Mesendoderm (in vitro differentiated cells): ENCODE measurements around the gene MCUR1.
"Not testable (repeated sequence)": the region's sequence is repeated elsewhere in the genome, so short reads cannot be mapped to it uniquely, and the experiment has no call there.

Source experiments
- DNase-seq: peaks from one replicate; pipeline ENCODE4 v3.0.0; 2013
- H2AK5ac ChIP-seq: 2 replicates; pipeline ENCODE4 v1.6.1; 2013; ENCODE audit warnings: low read length, inconsistent platforms
- H2BK120ac ChIP-seq: 2 replicates; pipeline ENCODE4 v1.6.1; 2013; ENCODE audit warnings: low read depth, mild to moderate bottlenecking, low read length, moderate library complexity, mixed read lengths
- H2BK15ac ChIP-seq: replicated peaks from 2 replicates; pipeline ENCODE4 v1.6.1; 2013; ENCODE audit warnings: low read depth, mild to moderate bottlenecking, moderate library complexity
- H2BK5ac ChIP-seq: 2 replicates; pipeline ENCODE4 v1.6.1; 2013; ENCODE audit warnings: low read length, inconsistent platforms
- H3K18ac ChIP-seq: 2 replicates; pipeline ENCODE4 v1.6.1; 2013; ENCODE audit warnings: mild to moderate bottlenecking, low read length, mixed read lengths
- H3K23ac ChIP-seq: one replicate; pipeline ENCODE4 v1.6.1; 2013; ENCODE audit warnings: low read length
- H3K27ac ChIP-seq: 2 replicates; pipeline ENCODE4 v1.5.1; 2013; ENCODE audit warnings: low read depth, mild to moderate bottlenecking, inconsistent platforms, low read length, moderate library complexity
- H3K27me3 ChIP-seq: 2 replicates; pipeline ENCODE4 v1.6.1; 2013; ENCODE audit warnings: low read length, control low read depth, mild to moderate bottlenecking, inconsistent platforms; ENCODE audit not compliant: insufficient read depth, poor library complexity
- H3K36me3 ChIP-seq: 2 replicates; pipeline ENCODE4 v1.6.1; 2013; ENCODE audit warnings: low read length, inconsistent platforms; ENCODE audit not compliant: control insufficient read depth, insufficient read depth
- H3K4ac ChIP-seq: one replicate; pipeline ENCODE4 v1.6.1; 2013; ENCODE audit warnings: low read depth, mild to moderate bottlenecking, low read length, moderate library complexity
- H3K4me1 ChIP-seq: 2 replicates; pipeline ENCODE4 v1.6.1; 2013; ENCODE audit warnings: low read depth, low read length, inconsistent platforms; ENCODE audit not compliant: control insufficient read depth
- H3K4me2 ChIP-seq: 2 replicates; pipeline ENCODE4 v1.6.1; 2013; ENCODE audit warnings: low read length
- H3K4me3 ChIP-seq: 2 replicates; pipeline ENCODE4 v1.5.1; 2013; ENCODE audit warnings: mild to moderate bottlenecking, low read length
- H3K56ac ChIP-seq: one replicate; pipeline ENCODE4 v1.6.1; 2013; ENCODE audit warnings: low read length
- H3K79me1 ChIP-seq: 2 replicates; pipeline ENCODE4 v1.6.1; 2013; ENCODE audit warnings: low read length, inconsistent platforms
- H3K79me2 ChIP-seq: 2 replicates; pipeline ENCODE4 v1.6.1; 2013; ENCODE audit warnings: mild to moderate bottlenecking, low read length; ENCODE audit not compliant: control insufficient read depth, insufficient read depth
- H3K9ac ChIP-seq: 2 replicates; pipeline ENCODE4 v1.6.1; 2013; ENCODE audit warnings: low read length, inconsistent platforms
- H4K5ac ChIP-seq: one replicate; pipeline ENCODE4 v1.6.1; 2013; ENCODE audit warnings: low read length
- H4K8ac ChIP-seq: one replicate; pipeline ENCODE4 v1.6.1; 2013; ENCODE audit warnings: low read depth, mild to moderate bottlenecking, control low read depth, low read length, moderate library complexity
- WGBS: extraction: QIAGEN DNeasy Blood & Tissue Kit; methylation state at CpG from one replicate; pipeline ENCODE4 v1.1.7; 2013; ENCODE audit warnings: low lambda C conversion rate, missing lambda C conversion rate; ENCODE audit not compliant: insufficient coverage; ENCODE audit errors: extremely low coverage; 5-methylcytosine and 5-hydroxymethylcytosine counted together

MCUR1 gene

GRCh38 chr6:13832778-13833177, 18.4 kb upstream of the MCUR1 start:
- DNase-seq = no peak

GRCh38 chr6:13831615-13832014, 17.3 kb upstream of the MCUR1 start:
- Histone ChIP-seq H3K36me3 (no peaks in the 10 kb centered on the region), H3K23ac (no peak overlapping the region), H4K5ac (no peak overlapping the region), H3K9ac (no peak overlapping the region), H3K4me1 (no peaks in the 10 kb centered on the region), H3K79me2 (no peaks in the 10 kb centered on the region), H3K27me3 (no peaks in the 10 kb centered on the region), H2BK120ac (no peak overlapping the region), H3K56ac (no peak overlapping the region), H4K8ac (no peak overlapping the region), H3K4me3 (no peak overlapping the region), H3K18ac (no peak overlapping the region), H2BK15ac (no peak overlapping the region), H3K4ac (no peak overlapping the region), H2BK5ac (no peak overlapping the region), H3K4me2 (no peak overlapping the region), H2AK5ac (no peak overlapping the region), H3K79me1 (no peaks in the 10 kb centered on the region), H3K27ac (no peak overlapping the region)
- no peak for DNase-seq
- no CpG with 5 or more reads among the region's 7 CpGs for WGBS

More at GRCh38 chr6:13832778-13833177, 18.4 kb upstream of the MCUR1 start:
- no peak overlapping the region for H3K4me2 ChIP-seq
- no peak overlapping the region for H4K5ac ChIP-seq
- H3K4me1 ChIP-seq = no peaks in the 10 kb centered on the region
- H3K18ac ChIP-seq = no peak overlapping the region
- no peak overlapping the region for H2BK5ac ChIP-seq
- H3K4me3 ChIP-seq = no peak overlapping the region
- no peak overlapping the region for H3K9ac ChIP-seq
- H3K79me2 ChIP-seq = no peaks in the 10 kb centered on the region
- H2AK5ac ChIP-seq = no peak overlapping the region
- no peak overlapping the region for H2BK15ac ChIP-seq
- no peak overlapping the region for H3K4ac ChIP-seq
- no peak overlapping the region for H3K23ac ChIP-seq
- H2BK120ac ChIP-seq = no peak overlapping the region
- H3K27ac ChIP-seq = no peak overlapping the region
- WGBS = no CpG with 5 or more reads among the region's 1 CpG
- H3K27me3 ChIP-seq = no peaks in the 10 kb centered on the region
- H3K36me3 ChIP-seq = no peaks in the 10 kb centered on the region
- no peaks in the 10 kb centered on the region for H3K79me1 ChIP-seq
- no peak overlapping the region for H3K56ac ChIP-seq
- H4K8ac ChIP-seq = no peak overlapping the region

GRCh38 chr6:13830803-13831202, 16.4 kb upstream of the MCUR1 start:
- WGBS = no CpG with 5 or more reads among the region's 4 CpGs
- DNase-seq = no peak
- Histone ChIP-seq H3K4me1 (no peaks in the 10 kb centered on the region), H2BK15ac (no peak overlapping the region), H2BK120ac (no peak overlapping the region), H3K9ac (no peak overlapping the region), H3K4ac (no peak overlapping the region), H3K23ac (no peak overlapping the region), H3K4me2 (no peak overlapping the region), H2AK5ac (no peak overlapping the region), H3K18ac (no peak overlapping the region), H3K36me3 (no peaks in the 10 kb centered on the region), H3K79me2 (no peaks in the 10 kb centered on the region), H4K8ac (no peak overlapping the region), H3K4me3 (no peak overlapping the region), H3K56ac (no peak overlapping the region), H3K79me1 (no peaks in the 10 kb centered on the region), H2BK5ac (no peak overlapping the region), H4K5ac (no peak overlapping the region), H3K27me3 (no peaks in the 10 kb centered on the region), H3K27ac (no peak overlapping the region)

- not testable (repeated sequence) for H3K27ac ChIP-seq, H3K23ac ChIP-seq, H3K4me2 ChIP-seq, H3K4me3 ChIP-seq, H3K9ac ChIP-seq, H3K4ac ChIP-seq, H3K36me3 ChIP-seq, H4K8ac ChIP-seq, H4K5ac ChIP-seq, H3K56ac ChIP-seq, H3K27me3 ChIP-seq, H2BK15ac ChIP-seq, H2AK5ac ChIP-seq, DNase-seq, H2BK120ac ChIP-seq, H3K79me1 ChIP-seq, H3K4me1 ChIP-seq, H2BK5ac ChIP-seq, H3K79me2 ChIP-seq, H3K18ac ChIP-seq
- WGBS = no CpG with 5 or more reads among the region's 5 CpGs
These were observed 15.1 kb upstream of the MCUR1 start for GRCh38 chr6:13829419-13829818.

- not testable (repeated sequence) for H3K79me1 ChIP-seq, H3K4me3 ChIP-seq, H2BK5ac ChIP-seq, H3K23ac ChIP-seq, H3K9ac ChIP-seq, H2AK5ac ChIP-seq, H4K5ac ChIP-seq, H3K36me3 ChIP-seq, DNase-seq, H4K8ac ChIP-seq, H2BK120ac ChIP-seq, H3K27me3 ChIP-seq, H2BK15ac ChIP-seq, H3K79me2 ChIP-seq, H3K56ac ChIP-seq, H3K4me1 ChIP-seq, H3K4me2 ChIP-seq, H3K27ac ChIP-seq, H3K4ac ChIP-seq, H3K18ac ChIP-seq
- WGBS = no CpG with 5 or more reads among the region's 11 CpGs
These were observed 14.4 kb upstream of the MCUR1 start for GRCh38 chr6:13828656-13829301.

GRCh38 chr6:13827032-13827431, 12.7 kb upstream of the MCUR1 start:
- H3K79me1 ChIP-seq = no peaks in the 10 kb centered on the region
- H3K4me2 ChIP-seq = no peak overlapping the region
- H3K4me1 ChIP-seq = no peaks in the 10 kb centered on the region
- no peak overlapping the region for H2BK15ac ChIP-seq
- DNase-seq = no peak
- H3K18ac ChIP-seq = no peak overlapping the region
- no peak overlapping the region for H3K27ac ChIP-seq
- H4K8ac ChIP-seq = no peak overlapping the region
- no peak overlapping the region for H2AK5ac ChIP-seq
- H3K4ac ChIP-seq = no peak overlapping the region
- H3K56ac ChIP-seq = no peak overlapping the region
- H2BK5ac ChIP-seq = no peak overlapping the region
- no peak overlapping the region for H3K9ac ChIP-seq
- H3K36me3 ChIP-seq = no peaks in the 10 kb centered on the region
- H4K5ac ChIP-seq = no peak overlapping the region
- no peak overlapping the region for H3K4me3 ChIP-seq
- H3K23ac ChIP-seq = no peak overlapping the region
- H3K79me2 ChIP-seq = no peaks in the 10 kb centered on the region
- WGBS = no CpG with 5 or more reads among the region's 2 CpGs
- H3K27me3 ChIP-seq = no peaks in the 10 kb centered on the region
- no peak overlapping the region for H2BK120ac ChIP-seq
